MV-4-11 (cell line): ENCODE measurements around the gene SNTG2.

Experiments used
- DNase-seq: peaks from one replicate; lab custom pipeline; 2025; lab: John Stamatoyannopoulos, UW

The SNTG2 gene

DNA sequence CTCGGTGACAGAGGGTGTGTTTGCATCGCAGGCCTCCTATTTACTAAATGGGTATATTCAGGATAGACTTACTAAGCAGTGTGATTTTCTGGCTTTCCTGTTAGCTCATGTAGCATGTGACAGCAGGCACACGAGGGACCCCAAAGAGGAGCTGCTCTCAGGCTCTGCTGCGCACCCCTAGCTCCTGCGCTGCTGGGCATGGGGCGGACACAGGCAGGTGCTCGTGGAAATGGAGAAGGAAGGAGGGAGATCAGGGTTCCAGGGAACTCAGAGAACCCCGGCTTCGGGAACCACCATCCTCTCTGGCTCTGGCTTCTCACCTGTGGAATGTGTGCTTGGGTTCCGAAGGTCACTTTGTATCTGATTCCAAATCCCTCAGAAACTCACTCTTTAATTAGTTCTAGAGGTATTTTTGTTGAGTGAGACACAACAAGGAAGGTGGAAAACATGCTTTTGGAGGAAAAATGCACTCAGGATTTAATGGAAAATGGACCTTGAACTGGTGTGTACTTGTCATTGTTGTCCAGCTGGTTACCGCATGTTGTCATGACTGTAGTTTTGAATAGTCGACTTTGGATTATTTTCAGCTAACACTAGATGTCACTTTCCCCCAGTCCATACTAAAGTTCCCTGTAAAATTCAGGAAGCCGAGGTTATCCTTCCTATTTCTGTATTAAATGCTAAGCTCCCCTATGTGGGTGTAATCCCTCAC, 3.5 kb downstream of the SNTG2 start:
- DNase-seq: no peak

DNA sequence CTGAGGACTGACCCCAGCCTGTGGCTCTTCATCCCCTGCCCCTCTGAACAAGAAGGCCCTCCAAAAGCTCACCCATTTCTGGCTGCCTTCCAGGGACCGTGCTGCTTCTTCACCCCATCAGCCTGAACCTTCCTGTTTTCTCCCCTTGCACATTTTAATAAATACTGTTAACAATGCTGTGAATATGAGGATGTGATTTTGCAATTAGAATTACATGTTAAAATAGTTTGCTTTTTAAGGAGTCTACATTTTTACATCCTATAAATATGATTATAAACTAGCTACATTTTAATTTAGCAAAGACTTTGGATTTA, 4.0 kb downstream of the SNTG2 start:
- DNase-seq: no peak

DNA sequence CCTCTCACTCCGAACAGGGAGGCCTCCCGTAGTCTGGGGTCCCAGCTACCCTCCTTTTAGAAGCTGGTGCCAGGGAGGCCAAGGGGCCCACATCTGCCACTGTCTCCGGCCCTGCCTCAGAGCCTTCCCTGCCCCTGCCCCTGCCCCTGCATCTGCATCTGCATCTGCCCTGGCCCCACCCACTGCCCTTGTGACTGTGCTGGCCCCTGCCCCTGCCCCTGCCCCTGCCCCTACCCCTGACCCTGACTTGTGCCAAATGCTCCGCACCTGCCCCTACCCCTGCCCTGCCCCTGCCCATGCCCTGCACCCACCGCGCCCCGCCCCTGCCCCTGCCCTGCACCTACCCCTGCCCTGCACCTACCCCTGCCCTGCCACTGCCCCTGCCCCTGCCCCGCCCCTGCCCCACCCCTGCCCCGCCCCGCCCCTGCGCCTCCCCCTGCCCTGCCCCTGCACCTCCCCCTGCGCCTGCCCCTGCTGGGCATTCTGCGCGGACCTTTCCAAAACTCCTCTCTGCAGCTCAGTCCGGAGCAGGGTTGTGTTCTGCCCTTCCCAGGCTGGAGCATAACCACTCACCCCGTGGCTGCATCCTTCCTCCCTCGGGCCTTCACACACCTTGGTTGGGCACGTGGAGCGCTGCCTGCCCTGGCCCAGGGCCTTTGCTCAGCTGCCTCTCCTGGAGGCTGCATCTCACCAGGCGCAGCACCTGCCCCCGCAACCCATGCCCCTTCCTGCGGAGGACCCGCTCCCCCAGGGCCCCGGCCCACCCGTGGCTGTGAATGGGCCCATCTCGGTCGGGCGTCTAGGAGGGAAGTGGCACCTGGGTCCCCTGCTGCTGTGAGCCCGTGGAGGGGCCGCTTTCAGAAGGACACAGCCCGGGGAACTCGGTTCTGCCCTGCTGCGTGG, 5.4 kb downstream of the SNTG2 start:
- no peak for DNase-seq

DNA sequence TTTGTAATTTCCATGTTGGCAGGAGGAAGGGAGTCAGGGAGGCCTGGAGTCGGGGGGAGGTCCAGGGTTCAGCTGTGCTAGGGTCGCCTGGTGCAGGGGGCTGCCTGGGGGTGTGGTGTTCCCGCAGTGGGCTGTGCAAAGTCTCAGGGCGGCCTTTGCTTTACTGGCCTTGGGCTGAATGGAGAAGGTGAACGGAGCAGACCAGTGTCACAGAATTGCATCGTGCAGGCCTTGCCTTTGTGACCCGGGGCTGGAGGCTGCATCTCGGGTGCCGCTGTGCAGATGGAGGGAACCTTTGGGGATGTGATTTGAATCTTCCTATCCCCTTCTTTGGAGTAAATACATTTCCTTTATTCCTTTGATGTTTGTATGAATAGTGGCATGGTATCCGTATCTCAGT, 8.8 kb downstream of the SNTG2 start:
- DNase-seq: no peak

DNA sequence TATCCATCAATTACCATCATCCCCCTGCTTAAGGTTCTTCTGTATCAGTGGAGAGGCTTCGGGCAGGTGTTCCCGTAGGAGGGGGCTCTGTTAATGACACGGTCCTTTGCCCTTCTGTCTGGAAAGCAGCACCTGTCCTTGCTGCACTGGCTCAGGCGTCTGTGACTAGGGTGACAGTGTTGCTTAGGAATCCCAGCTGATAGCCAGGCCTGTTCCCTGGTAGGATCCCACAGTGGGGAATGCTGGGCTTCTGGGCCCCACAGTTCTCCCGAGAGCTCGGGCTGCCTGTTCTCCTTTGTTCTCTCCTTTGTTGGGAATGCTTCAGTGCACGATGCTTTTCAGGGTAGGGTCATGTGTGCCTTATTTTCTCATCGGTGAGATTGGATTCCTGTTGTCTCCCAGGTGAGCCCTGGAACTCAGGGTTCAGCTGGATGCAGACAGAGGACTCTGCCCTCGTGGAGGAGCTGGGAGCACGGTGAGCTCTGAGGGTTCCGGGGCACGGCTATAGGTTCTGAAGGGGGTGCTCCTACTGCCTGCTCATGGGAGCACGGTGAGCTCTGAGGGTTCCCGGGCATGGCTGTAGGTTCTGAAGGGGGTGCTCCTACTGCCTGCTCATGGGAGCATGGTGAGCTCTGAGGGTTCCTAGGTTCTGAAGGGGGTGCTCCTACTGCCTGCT, 9.6 kb downstream of the SNTG2 start:
- no peak for DNase-seq

DNA sequence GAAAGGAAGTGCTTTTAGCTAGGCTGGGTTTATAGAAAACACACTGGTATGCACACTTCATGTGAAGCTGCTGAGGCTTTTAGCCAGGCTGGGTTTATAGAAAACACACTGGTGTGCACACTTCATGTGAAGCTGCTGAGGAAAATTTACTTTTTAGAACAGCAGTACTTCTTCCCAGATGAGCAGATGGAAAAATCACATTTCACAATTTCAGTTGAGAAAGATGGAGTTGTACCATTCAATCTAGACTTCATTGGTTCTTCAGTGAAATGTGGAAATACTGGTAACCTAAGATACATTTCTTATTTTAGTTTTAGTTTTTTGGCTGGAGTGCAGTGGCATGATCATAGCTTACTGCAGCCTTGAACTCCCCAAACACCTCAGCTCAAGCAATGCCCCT, 11.1 kb downstream of the SNTG2 start:
- DNase-seq: no peak

DNA sequence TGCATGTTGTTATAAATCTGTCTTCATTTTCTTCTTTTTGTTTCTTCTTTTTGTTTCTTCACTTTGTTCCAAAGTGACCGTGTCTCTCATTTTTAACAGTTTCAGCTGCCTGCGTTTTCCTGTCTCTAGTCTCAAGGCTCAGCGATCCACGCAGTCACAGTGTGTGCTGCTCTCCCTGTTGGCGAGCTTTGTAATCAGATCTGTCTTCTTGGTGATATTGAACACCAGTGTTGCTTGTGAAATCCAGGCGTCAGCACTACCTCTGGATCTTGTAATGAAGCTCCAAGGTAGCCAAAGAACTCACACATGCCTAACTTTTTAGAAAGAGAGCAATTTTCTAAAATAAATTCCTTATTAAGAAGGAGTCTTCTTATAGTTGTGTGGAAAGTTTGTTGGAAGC, 13.2 kb downstream of the SNTG2 start:
- DNase-seq: no peak

DNA sequence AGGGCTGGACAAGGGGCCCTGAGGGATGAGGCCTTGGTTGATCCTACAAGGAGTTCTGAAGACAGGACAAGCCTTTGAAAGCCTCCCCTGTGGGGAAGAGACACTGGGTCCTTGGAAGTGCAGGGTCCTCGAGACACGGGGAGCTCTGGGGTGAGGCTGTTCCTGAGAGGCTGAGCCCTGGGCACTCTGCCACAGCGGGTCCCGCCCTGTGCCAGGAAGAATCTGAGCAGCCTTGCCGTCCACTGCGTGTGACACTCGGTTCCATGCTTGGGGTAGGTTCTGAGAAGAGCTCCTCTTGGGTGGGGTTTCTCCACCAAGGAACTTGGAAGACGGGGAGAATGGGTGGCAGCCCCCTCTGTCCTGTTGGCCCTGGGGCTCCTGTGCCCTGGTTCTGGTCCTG, 13.9 kb downstream of the SNTG2 start:
- DNase-seq: no peak

DNA sequence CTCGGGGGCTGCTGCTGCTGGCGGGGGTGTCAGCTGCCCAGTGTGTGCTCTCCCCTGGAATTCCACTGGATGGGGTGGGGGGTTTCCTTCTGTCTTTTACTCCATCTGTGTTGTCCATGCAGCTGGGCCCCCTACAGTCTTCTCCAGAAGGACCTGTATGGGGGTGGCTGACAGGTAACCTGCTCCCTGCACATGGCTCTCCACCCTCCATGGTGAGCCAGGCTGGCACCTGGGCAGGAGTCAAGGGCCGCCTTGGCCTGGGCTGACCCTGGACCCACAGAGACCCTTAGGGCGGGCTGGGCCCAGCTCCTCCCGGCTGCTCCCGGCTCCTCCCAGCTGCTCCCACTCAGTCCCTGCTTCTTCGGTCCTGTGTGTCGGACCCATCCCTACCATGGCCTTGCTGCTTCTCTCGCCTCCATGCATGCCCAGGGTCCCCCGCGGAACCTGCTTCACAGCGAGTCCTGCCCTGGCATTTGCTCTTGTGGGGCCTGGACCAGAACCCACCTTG, 15.0 kb downstream of the SNTG2 start:
- DNase-seq: no peak

DNA sequence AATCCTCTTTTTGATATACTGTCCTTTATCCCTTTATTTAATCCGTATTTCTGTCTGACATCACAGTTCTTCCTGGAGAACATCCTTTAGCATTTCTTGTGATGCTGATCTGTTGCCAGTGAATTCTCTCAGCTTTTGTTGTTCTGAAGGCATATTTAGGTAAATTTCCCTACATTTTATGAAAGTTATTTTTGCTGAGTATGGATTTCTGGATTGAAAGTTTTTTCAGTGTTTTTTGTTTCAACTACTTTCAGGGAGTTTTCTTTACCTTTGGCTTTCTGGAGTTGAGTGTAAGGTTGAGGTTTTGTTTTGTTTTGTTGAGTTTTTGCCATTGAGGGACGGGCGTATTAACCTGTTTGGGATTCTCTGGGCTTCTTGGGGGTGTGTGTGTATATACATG, 22.5 kb downstream of the SNTG2 start:
- DNase-seq: no peak

DNA sequence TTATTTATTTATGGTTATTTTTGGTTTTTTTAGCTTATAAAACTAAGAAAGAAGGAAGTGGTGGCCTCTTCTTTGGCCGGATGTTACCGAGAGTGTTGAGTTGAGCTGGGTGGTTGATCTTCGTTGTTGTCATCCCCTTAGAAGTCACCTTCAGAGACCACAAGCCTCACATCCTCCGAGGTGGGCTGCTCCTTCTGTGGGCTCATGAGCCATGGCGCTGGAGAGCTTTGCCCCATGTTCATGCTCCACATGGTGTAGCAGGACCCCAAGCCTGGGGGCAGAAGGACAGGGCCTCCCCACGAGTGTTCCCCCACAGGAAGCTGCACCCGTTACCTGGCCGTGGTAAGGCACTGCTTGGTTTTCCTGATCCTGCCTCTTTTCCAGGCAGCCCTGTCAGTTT, 23.4 kb downstream of the SNTG2 start:
- DNase-seq: no peak

DNA sequence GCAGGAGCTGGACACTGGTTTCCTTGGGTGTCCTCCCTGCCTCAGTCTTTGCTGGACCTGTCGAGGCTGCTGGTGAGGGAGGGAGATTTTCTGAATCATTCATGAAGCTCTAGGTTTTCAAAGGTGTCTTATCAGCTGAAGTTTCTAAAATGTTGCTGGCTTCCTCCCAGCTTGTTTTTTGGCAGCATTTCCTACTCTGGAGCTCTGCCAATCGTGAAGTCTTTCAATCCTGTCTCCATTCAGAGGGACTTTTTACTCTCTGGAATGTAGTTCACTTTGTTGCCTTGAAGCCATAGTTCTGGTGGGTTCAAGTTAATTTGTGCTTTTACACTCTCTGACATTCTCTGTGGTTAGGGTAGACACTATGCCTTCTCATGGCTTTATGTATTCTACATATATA, 23.9 kb downstream of the SNTG2 start:
- no peak for DNase-seq

DNA sequence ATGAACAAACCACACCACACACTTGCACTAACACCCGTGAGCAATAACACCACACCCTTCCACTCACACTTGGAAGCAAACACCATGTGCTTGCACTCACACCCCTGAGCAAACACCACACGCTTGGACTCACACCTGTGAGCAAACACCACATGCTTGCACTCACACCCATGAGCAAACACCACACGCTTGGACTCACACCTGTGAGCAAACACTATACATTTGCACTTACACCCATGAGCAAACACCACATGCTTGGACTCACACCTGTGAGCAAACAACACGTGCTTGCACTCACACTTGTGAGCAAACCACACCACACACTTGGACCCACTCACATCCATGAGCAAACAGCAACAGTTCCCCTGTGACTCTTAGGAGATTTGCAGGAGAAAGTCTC, 24.4 kb downstream of the SNTG2 start:
- DNase-seq: no peak

DNA sequence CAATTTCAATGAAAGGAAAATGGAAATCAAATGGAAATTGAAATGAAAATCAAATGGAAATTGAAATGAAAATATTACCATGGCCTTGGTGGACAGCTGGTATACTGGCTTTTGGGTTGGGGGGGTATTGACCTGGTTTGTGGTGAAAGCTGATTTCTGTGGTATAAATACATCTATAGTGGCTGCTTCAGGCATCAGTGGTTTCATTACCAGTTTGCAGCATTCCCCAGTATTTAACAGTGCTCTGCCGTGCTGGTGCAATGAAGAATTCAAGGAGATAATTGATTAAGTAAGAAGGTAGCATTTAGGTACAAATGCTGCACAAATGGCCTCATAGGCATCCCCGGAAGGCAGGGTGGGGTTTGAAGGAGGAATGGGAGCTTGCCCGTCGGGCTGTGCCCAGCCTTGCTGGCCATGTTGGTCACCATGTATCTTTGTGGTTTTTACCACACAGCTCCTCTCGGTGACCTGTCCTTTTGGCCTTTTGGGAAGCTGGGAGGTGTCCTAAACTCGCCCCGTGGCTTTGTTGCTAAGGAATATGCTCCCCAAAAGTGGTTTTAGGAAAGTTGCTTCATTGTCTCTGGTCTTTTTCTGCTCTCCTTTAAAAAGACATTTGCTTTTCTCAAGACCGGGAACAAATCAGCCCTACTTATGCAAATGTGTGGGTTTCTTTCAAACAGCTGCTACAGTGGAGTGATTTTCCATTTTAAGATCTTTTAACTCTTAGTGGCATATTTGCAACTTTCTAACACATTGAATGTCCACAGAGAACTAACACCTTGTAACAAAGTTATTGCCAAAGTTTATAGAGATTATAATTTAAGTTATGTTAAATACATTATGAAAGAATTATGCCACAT, 28.6 kb downstream of the SNTG2 start:
- no peak for DNase-seq

DNA sequence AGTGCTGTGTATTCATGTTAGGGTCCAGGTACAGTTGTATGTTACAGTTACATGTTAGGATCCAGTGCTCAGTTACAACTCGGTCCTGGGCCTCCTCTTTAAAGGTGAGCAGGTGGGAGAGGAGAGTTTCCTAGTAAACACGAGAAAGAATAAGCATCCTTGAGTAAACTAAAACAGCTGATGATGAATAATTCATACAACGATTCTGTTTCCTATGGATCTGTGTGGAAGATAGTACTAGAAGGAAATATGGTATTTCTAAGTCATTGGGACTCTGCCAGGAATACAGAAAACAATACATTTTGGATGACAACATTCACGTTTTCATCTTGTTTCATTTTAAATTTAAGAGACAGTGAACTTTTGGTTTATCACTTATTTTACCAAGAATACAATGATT, 29.5 kb downstream of the SNTG2 start:
- DNase-seq: no peak

DNA sequence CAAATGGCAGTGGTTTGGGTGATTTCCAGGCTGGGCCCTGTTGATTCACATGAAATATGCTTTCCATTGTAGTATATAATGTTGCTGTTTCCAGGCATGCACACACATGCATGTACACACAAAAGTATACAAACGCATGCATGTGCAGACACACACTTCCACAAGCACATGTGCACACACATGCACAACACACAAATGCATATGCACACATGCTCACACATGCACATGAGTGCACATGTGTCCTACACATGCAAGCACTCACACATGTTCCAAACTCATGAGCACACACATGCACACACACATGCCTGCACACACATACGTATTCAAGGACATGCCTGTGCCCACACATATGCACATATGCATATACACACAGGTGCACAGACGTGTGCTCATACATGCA, 30.6 kb downstream of the SNTG2 start:
- no peak for DNase-seq

DNA sequence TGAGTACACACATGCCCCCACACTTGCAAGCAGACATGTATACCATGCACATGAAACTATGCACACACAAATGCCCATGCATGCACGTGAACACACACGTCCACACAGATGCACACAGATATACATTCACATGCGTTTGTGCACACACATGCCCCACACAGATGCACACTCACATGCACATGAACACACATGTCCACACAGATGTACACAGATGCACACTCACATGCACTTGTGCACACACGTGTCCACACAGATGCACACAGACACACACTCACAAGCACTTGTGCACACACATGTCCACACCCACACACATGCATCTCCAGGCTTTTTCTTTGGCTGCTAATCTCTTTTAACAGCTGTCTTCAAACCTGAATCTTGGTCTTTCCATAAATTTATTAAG, 31.1 kb downstream of the SNTG2 start:
- no peak for DNase-seq

DNA sequence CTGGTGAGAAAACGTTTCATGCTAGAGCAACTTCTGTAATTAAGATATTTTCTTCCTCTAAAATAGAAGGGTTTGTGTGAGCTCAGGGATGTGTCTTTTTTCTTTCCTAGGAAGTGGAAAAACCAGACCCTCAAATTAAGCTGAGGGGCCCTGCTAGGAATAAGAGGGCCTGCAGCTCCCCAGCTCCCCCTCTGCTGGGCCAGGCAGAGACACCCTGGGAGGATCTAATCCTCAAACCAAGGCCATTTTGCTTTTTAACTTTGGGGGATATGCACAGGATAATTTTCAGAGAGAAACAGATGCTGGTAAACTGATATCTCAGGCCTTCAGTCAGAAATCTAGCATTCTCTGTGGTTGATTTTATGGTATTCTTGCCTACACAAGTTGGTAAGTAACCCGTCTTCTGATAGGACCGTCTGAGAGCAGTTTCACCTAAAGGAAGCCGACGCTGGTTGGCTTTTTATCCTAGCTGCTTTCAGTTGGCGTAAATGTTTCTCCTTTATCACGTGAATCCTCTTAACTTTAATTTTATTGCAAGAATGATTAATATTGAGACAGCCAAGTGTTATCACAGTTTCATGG, 34.8 kb downstream of the SNTG2 start:
- no peak for DNase-seq

DNA sequence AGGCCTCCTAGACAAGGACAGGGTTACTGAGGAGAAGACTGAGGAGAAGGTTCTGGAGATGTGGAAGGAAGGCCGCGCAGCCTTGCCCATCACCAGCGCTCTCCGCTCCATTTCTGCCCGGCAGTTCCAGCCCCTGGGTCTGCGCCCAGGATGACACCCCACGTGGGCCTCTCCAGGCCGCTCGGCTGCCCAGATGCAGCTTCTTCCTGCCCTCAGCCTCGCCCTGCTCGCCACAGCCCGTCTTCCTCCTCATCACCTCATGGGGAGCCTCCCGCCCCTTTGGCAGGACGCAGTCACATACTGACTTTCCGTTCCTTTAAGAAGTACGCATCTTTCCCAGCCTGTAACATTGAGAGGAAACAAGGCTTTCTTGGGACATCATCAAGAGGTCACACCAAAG, 37.1 kb downstream of the SNTG2 start:
- no peak for DNase-seq

DNA sequence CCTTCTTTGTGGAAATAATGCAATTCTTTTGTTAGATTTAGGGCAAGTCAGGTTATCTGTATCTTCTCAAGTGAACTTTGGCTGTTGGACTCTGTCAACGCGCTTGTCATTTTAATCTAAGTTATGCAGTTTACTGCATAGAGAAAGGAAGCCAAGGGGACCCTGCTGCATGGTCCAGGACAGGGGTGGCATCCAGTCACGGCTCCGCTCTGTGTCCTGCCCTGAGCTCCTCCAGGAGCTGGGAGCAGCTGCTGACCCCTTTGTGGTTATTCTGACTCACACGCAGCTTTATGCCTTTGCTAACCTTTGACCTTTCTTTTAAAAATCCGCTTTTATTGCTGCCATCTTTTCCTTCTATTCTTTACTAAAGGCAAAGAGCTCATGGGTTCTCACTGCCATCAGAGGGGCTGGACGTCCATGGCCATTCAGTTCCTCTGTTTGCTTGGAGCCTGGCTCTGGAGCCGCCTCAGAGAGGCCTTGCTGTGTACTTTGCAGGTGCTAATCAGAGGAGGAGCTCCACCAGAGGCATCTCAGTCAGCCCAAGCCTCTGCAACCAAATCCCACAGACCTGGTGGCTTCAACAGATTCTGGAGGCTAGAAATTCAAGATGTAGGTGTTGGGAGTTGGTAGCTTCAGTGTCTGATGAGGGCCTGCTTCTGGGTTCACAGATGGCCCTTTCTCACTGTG, 39.3 kb downstream of the SNTG2 start:
- no peak for DNase-seq

DNA sequence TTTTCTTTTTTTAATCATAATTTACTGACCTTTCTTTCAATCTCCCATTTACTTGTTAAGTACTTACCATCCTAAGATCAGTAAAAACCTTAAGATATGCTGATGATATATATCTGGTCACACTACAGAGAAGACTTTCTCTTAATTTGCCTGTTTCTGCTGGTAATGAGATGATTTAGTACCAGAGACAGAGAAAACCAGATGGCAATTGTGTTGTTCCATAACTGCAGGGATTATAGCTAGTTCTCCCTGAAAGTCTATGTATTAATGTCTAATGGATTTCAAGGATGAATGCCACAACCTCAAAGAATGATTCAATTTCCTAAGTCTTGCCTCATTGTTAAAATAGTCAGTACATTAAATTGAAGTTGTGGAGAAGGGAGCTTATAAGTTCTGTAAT, 40.3 kb downstream of the SNTG2 start:
- DNase-seq: no peak
